ENCODE measurements around the gene HERC5. TPM values are rescaled to one million over a fixed set of nuclear protein-coding genes. Genes with fewer than 3 reads are reported as not detected.
"Not testable (repeated sequence)": the region's sequence is repeated elsewhere in the genome, so short reads cannot be mapped to it uniquely, and the experiment has no call there.

The HERC5 gene
- polyA plus RNA-seq, 1 donor from 2014 or later = 0.59 TPM

GRCh38 chr4:88435987-88436693 lies 20.8 kb upstream of the HERC5 start:
- no peak overlapping the region for H3K9ac ChIP-seq (ENCODE audit: low read length)
- no peaks in the 10 kb centered on the region for H3K9me3 ChIP-seq (ENCODE audit: low read length)
- no peaks in the 10 kb centered on the region for H4K20me1 ChIP-seq (ENCODE audit: insufficient read depth)
- H3K27ac ChIP-seq (ENCODE audit: low read length) = no peak overlapping the region
- no peak overlapping the region for H3K4me2 ChIP-seq (ENCODE audit: low read length)
- no peak overlapping the region for H2AFZ ChIP-seq (ENCODE audit: low read depth, low read length)
- no peaks in the 10 kb centered on the region for H3K9me2 ChIP-seq (ENCODE audit: insufficient read depth, low read length)
- no peaks in the 10 kb centered on the region for H3K79me2 ChIP-seq (replicated peaks; ENCODE audit: insufficient read depth, low read length)
- H3K4me3 ChIP-seq (ENCODE audit: low read length) = no peak overlapping the region
- H3K27me3 ChIP-seq (ENCODE audit: insufficient read depth, low read depth, low read length) = no peaks in the 10 kb centered on the region
- no peaks in the 10 kb centered on the region for H3K36me3 ChIP-seq (ENCODE audit: insufficient read depth, low read length)
- TF ChIP-seq EP300 (conservative IDR thresholded peaks at IDR 0.05; ENCODE audit: poor library complexity, severe bottlenecking) = no peak
- no peak for TF ChIP-seq EZH2 (IDR thresholded peaks at IDR 0.05; ENCODE audit: borderline replicate concordance, insufficient read depth, low read length, poor library complexity, severe bottlenecking)
- TF ChIP-seq POLR2AphosphoS5 (IDR thresholded peaks at IDR 0.05) = no peak
- TF ChIP-seq RAD21 (conservative IDR thresholded peaks at IDR 0.05) = no peak
- no peak for TF ChIP-seq SMC3 (conservative IDR thresholded peaks at IDR 0.05; ENCODE audit: poor library complexity)
- no peak for TF ChIP-seq MXI1 (conservative IDR thresholded peaks at IDR 0.05; ENCODE audit: poor library complexity, severe bottlenecking)
- no peak for TF ChIP-seq TAF1 (IDR thresholded peaks at IDR 0.05; ENCODE audit: low read depth)
- no peak for TF ChIP-seq REST (IDR thresholded peaks at IDR 0.05; ENCODE audit: borderline replicate concordance)
- no peak for TF ChIP-seq CTCF (IDR thresholded peaks at IDR 0.05; ENCODE audit: poor library complexity, severe bottlenecking)
- H3F3A ChIP-seq (ENCODE audit: insufficient read depth, low read length, poor library complexity, severe bottlenecking) = no peaks in the 10 kb centered on the region

GRCh38 chr4:88437873-88438272 lies 19.0 kb upstream of the HERC5 start:
- not testable (repeated sequence) for H3K9me3 ChIP-seq (ENCODE audit: low read length); H3K27ac ChIP-seq (ENCODE audit: low read length)

More at GRCh38 chr4:88437873-88438272, 19.0 kb upstream of the HERC5 start:
- H4K20me1 ChIP-seq (ENCODE audit: insufficient read depth); H3K4me3 ChIP-seq (ENCODE audit: low read length); H3K36me3 ChIP-seq (ENCODE audit: insufficient read depth, low read length); H2AFZ ChIP-seq (ENCODE audit: low read depth, low read length); H3F3A ChIP-seq (ENCODE audit: insufficient read depth, low read length, poor library complexity, severe bottlenecking); H3K79me2 ChIP-seq (replicated peaks; ENCODE audit: insufficient read depth, low read length); H3K9me2 ChIP-seq (ENCODE audit: insufficient read depth, low read length); H3K9ac ChIP-seq (ENCODE audit: low read length); H3K27me3 ChIP-seq (ENCODE audit: insufficient read depth, low read depth, low read length); H3K4me2 ChIP-seq (ENCODE audit: low read length): not testable (repeated sequence)

All from neural cell (in vitro differentiated cells).